IPS-20b (cell line): ENCODE measurements around the gene NTRK2.

Experiments used
- H3K27ac ChIP-seq: one replicate; pipeline ENCODE4 v1.5.1; 2013; ENCODE audit warnings: low read length
- H3K27me3 ChIP-seq: 2 replicates; pipeline ENCODE4 v1.6.1; 2013; ENCODE audit warnings: mild to moderate bottlenecking, low read length, inconsistent platforms; ENCODE audit not compliant: insufficient read depth
- H3K36me3 ChIP-seq: 2 replicates; pipeline ENCODE4 v1.6.1; 2013; ENCODE audit warnings: low read depth, mild to moderate bottlenecking, inconsistent platforms, low read length, moderate library complexity; ENCODE audit not compliant: insufficient read depth
- H3K4me1 ChIP-seq: 2 replicates; pipeline ENCODE4 v1.6.1; 2013; ENCODE audit warnings: mild to moderate bottlenecking, control low read depth, inconsistent platforms, low read length, moderate library complexity; ENCODE audit not compliant: insufficient read depth
- H3K4me3 ChIP-seq: 2 replicates; pipeline ENCODE4 v1.5.1; 2013; ENCODE audit warnings: mild to moderate bottlenecking, low read length, inconsistent platforms
- H3K9ac ChIP-seq: 2 replicates; pipeline ENCODE4 v1.6.1; 2013; ENCODE audit warnings: low read depth, mild to moderate bottlenecking, inconsistent platforms, low read length, moderate library complexity
- H3K9me3 ChIP-seq: 2 replicates; pipeline ENCODE4 v1.6.1; 2013; ENCODE audit warnings: mild to moderate bottlenecking, low read depth, low read length, inconsistent platforms; ENCODE audit not compliant: insufficient read depth

NTRK2 gene

DNA sequence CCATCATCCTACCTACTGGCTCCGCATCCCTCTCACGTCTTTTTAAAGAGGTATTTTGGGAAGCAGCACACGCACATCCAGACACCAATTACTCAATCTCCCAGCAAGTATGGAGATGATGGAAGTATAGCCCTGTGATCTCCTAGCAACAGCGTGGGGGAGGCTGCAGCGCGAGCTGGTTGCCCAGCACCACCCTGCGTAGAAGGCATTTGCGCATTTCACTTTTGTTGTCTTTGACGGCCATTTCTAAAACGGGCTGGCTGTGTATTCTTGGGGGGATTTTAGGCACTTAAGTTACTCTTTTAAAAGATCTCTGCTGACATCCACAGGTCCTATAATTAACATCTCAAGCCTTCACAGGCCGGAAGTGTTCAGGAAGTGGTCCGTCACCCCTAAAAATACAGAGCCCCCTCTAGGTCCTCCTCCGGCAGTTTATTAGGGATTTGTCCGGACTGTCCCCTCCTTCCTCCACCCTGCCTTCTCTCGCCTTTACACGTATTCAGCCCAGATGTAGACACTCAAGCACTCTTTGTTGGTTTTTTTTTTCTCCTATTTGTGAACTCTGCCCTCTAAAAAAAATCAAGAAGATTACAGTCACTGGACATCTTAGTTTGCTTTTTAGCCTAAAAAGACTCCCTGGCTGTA lies 371.4 kb downstream of the NTRK2 start:
- Histone ChIP-seq H3K27ac (no peak overlapping the region), H3K4me1 (peaks cover 14% of the 10 kb centered on the region; the same call in 1 of the 2 replicates), H3K36me3 (no peaks in the 10 kb centered on the region), H3K9me3 (no peaks in the 10 kb centered on the region), H3K9ac (no peak overlapping the region), H3K27me3 (no peaks in the 10 kb centered on the region), H3K4me3 (no peak overlapping the region)

DNA sequence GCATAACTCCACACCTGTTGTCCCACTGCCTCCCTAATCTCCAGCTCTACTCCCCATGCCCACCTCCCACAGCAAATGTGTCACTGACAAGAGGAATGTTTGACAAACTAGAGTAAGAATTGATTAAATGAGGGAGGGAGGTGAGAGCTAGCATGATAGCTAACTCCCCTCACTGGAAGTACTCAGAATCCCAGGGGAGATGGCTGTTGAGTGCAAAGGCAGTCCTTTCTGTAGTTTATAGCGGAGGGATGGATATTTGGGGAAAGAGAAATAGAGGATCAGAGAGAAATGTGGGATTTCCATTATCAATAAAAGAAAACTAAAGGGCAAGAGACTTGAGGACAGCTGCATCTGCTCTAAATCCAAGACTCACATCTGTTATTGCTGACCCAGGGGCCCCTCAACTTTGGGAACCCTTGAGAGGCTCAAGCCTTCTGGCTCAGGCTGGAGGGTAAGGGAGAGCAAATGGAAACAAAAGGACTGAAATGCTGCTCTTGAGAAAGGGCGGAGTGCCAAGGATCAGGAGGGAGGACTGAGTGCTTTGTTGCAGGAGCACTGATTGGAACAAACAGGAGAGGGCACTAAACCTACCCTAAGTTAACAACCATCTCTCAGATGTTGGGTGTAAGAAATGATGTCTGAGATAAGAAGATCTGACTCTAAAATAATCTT lies 372.1 kb downstream of the NTRK2 start:
- peaks cover 14% of the 10 kb centered on the region; the same call in 1 of the 2 replicates for H3K4me1 ChIP-seq
- no peaks in the 10 kb centered on the region for H3K27me3 ChIP-seq
- H3K4me3 ChIP-seq = no peak overlapping the region
- no peaks in the 10 kb centered on the region for H3K9me3 ChIP-seq
- no peak overlapping the region for H3K27ac ChIP-seq
- H3K36me3 ChIP-seq = no peaks in the 10 kb centered on the region
- H3K9ac ChIP-seq = no peak overlapping the region

DNA sequence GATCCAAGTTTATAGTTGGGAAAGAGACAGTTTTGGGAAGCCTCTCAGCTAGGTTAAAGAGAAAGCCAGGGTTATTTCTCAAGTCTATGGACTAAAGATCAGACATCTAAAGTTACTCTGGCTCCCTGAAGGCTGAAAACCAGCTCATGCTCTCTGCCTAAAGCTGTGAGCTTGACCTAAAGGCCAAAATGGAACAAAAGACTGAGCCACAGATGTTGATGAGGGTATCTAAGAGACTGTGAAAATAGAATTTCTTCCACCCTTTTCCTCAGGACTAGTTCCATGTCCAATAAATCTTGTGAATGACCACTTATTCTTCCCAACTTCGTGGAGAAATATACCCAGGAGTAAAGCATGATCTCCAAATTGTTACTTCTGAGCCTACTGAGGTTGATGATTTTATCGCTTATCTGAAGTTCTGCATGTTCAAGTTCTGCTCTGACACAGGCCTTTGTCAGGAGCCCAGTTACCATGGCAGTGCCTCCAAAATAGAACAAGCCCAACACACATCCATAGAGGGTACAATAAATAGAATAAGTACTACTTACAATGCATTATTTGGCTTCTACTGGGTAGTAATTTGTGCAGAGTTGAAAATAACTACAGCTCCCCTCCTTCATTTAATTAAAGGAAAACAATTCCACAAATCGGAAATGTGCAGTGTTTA lies 373.6 kb downstream of the NTRK2 start:
- Histone ChIP-seq H3K27ac (no peak overlapping the region), H3K27me3 (no peaks in the 10 kb centered on the region), H3K36me3 (no peaks in the 10 kb centered on the region), H3K4me3 (no peak overlapping the region), H3K9ac (no peak overlapping the region), H3K9me3 (no peaks in the 10 kb centered on the region), H3K4me1 (peaks cover 14% of the 10 kb centered on the region; the same call in 1 of the 2 replicates)

DNA sequence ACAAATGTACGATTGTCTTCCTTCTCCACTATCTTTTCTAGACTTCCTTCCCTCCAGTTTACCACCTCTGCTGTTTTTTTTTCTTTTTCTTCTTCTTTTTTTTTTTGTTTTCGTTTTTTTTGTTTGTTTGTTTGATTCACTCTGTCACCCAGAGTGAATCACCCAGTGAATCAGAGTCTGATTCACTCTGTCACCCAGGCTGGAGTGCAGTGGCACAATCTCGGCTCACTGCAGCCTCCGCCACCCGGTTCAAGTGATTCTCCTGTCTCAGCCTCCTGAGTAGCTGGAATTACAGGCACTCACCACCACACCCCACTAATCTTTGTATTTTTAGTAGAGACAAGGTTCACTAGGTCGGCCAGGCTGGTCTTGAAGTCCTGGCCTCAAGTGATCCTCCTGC lies 375.7 kb downstream of the NTRK2 start:
- Histone ChIP-seq H3K4me1 (peaks cover 12% of the 10 kb centered on the region; the same call in 1 of the 2 replicates), H3K36me3 (no peaks in the 10 kb centered on the region), H3K27ac (no peak overlapping the region)

DNA sequence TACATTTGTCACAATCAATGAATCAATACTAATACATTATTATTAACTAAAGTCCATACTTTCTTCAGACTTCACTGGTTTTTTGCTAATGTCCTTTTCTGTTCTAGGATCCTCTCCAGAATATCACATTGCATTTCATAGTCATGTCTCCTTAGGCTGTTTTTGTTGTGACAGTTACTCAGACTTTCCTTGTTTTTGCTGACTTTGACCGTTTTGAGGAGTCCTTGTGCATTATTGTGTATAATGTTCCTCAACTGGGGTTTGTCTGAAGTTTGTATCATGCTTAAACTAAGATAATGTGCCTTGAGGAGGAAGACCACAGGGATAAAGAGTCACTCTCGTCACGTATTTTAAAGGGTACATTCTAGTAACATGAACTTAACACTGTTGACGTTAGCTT lies 376.9 kb downstream of the NTRK2 start:
- no peaks in the 10 kb centered on the region for H3K9me3 ChIP-seq
- no peaks in the 10 kb centered on the region; the same call in 1 of the 2 replicates for H3K4me1 ChIP-seq
- H3K4me3 ChIP-seq = no peak overlapping the region
- H3K27me3 ChIP-seq = no peaks in the 10 kb centered on the region
- H3K9ac ChIP-seq = no peak overlapping the region
- no peak overlapping the region for H3K27ac ChIP-seq
- H3K36me3 ChIP-seq = no peaks in the 10 kb centered on the region

More for the DNA sequence above, 375.7 kb downstream of the NTRK2 start:
- no peaks in the 10 kb centered on the region for H3K9me3 ChIP-seq
- no peak overlapping the region for H3K4me3 ChIP-seq
- no peaks in the 10 kb centered on the region for H3K27me3 ChIP-seq
- H3K9ac ChIP-seq = no peak overlapping the region

DNA sequence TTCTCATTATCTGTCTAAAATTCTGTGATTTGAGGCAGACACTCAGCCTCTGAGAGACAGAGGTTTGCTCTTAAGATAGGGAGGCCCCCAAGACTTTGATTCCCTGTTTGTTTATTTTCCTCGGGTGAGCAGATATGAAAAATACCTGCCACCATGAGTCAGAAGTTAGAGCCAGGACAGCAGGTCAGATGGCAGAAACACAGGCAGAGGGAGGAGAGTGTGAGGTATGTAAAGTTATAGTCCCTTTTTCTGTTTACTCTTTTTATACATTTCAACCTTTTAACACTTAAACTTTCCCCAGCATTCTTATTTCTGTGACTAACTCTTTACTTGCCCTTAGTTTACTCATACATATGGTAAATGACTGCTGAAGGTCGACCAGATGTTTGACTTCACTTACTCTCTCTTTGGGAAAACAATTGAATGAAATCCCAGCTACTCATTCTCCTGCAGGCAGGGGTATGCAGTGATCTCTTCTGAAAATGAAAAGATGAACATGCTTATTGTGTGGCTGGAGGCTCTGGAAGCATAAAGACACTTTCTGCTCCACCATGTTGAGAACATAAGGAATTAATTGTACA lies 383.8 kb downstream of the NTRK2 start:
- H3K4me3 ChIP-seq = no peak overlapping the region
- no peaks in the 10 kb centered on the region for H3K9me3 ChIP-seq
- H3K9ac ChIP-seq = no peak overlapping the region
- H3K4me1 ChIP-seq = no peaks in the 10 kb centered on the region
- H3K27me3 ChIP-seq = no peaks in the 10 kb centered on the region
- H3K36me3 ChIP-seq = no peaks in the 10 kb centered on the region
- no peak overlapping the region for H3K27ac ChIP-seq

DNA sequence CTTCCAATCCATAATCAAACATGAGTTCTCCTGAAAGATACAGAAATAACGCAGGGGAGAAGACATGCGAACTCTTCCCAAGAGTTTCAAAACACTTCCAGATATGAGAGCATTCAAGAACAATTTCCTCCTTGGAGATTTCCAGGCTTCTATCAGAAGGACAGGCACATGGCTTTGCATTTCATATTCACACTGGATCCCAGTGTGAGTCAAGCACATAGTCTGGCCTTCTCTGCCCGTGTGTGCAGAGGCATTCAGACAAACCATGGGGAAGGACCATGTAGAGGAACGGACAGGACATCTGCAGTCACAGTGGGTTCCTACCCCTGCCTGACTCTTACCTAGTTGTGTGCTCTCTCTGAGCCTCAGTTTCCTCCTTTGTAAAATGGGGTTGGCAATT lies 384.5 kb downstream of the NTRK2 start:
- no peak overlapping the region for H3K9ac ChIP-seq
- H3K9me3 ChIP-seq = no peaks in the 10 kb centered on the region
- H3K27me3 ChIP-seq = no peaks in the 10 kb centered on the region
- H3K4me3 ChIP-seq = no peak overlapping the region
- H3K27ac ChIP-seq = no peak overlapping the region
- H3K36me3 ChIP-seq = no peaks in the 10 kb centered on the region
- no peaks in the 10 kb centered on the region for H3K4me1 ChIP-seq

DNA sequence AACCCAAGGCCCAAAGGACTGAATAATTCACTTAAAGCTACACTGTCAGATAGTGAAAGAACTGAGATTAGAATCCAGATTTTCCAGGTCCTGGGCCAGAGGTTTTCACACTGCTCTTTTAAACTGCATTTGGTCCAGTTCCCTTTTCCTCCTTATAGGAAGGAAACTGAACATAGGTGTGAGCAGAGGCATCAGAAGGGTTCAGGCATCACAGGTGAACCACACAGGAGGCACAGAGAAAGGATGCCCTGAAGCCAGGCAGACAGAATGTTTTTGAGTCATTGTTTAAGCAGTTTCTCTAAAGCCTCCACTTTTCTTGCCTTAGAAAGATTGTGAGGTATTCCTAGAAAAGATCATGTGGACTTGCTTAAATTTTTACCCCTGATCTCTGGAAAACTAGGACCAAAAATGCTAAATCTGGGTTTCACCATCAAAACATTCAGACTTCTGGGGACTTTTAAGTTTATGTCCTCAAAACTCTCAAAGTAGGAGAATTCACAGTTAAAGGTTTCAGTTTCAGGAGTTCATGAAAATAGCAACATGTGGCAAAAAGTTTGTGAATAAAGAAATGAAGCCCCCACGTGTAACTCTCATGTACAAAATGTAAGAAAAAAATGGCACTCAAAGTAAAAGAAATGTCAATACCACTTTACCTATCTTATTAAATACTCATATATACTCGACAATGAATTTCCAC lies 386.1 kb downstream of the NTRK2 start:
- no peak overlapping the region for H3K27ac ChIP-seq
- no peaks in the 10 kb centered on the region for H3K9me3 ChIP-seq
- no peaks in the 10 kb centered on the region for H3K4me1 ChIP-seq
- no peaks in the 10 kb centered on the region for H3K27me3 ChIP-seq
- H3K36me3 ChIP-seq = no peaks in the 10 kb centered on the region
- no peak overlapping the region for H3K4me3 ChIP-seq
- no peak overlapping the region for H3K9ac ChIP-seq

DNA sequence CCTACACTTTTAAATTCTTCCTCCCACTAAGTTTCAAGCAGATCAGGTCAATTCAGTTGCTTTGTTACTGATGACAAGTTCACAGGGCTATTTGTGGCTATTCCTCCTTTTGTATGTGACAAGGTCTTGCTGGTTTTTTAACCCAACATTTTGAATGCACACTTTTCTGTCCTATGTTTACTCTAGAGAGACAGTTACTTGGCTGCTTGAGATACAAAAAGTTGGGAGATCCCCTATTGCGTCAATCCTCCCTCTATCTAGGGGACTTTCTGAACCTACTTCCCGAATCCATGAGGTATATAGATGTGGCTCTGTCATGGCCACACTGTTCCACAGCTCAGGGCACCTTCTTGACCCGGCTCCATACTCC lies 386.7 kb downstream of the NTRK2 start:
- no peaks in the 10 kb centered on the region for H3K27me3 ChIP-seq
- H3K4me3 ChIP-seq = no peak overlapping the region
- no peaks in the 10 kb centered on the region for H3K36me3 ChIP-seq
- no peaks in the 10 kb centered on the region for H3K4me1 ChIP-seq
- H3K9me3 ChIP-seq = no peaks in the 10 kb centered on the region
- no peak overlapping the region for H3K27ac ChIP-seq
- H3K9ac ChIP-seq = no peak overlapping the region

DNA sequence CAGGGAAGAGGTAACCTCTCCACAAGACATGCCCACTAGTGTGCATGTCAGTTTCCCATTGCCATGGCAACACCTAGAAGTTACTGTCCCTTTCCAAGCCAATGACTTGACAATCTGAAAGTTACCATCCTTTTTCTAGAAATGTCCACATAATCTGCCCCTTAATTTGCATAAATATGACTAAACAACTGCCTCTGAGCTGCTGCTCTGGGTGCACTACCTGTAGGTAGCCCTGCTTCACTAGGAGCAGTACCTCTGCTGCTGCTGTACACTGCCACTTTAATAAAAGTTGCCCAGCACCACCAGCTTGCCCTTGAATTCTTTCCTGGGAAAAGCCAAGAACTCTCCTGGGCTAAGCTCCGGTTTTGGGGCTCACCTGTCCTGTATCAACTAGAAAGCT lies 392.4 kb downstream of the NTRK2 start:
- Histone ChIP-seq H3K9ac (no peak overlapping the region), H3K36me3 (no peaks in the 10 kb centered on the region), H3K9me3 (no peaks in the 10 kb centered on the region), H3K4me3 (no peak overlapping the region), H3K27ac (no peak overlapping the region), H3K27me3 (no peaks in the 10 kb centered on the region), H3K4me1 (peaks cover 10% of the 10 kb centered on the region)

DNA sequence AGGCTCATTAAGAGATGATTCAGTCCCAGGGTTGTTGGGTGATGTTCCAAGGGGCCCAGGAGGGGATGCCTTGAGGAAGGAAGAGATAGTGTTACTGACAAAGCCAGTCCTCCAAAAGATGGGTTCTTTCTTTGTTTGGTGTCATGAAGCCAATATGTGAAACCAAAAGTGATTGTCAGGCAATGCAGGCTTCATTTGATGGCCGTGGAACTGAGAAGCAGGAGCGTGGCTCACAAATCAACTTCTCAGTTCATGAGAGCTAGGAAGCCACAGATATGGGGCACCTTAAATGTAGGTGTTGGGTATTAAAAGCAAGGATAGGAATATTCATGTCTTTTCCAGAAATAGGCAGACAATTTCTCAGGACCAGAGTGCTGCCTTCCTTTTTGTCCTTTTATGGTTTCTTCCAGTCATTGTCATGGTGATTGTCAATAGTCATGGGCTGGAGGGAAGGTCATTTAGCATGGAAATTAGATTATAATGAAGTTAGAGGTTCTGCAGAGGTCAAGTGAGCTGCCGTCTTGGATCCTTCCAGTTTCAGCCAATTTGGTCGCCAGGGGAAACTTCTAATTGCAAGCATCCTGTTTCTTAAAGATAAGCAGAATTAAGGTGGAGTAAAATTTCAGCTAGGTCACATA lies 393.0 kb downstream of the NTRK2 start:
- Histone ChIP-seq H3K4me3 (no peak overlapping the region), H3K9me3 (no peaks in the 10 kb centered on the region), H3K27me3 (no peaks in the 10 kb centered on the region), H3K4me1 (peaks cover 10% of the 10 kb centered on the region), H3K9ac (no peak overlapping the region), H3K27ac (no peak overlapping the region), H3K36me3 (no peaks in the 10 kb centered on the region)
